NCI-H2196 treated with DMSO at 0.1 percent for 48 hours (cell line): Measurements from ENCODE around the gene HNRNPLL.
"Not testable (repeated sequence)": the region's sequence is repeated elsewhere in the genome, so short reads cannot be mapped to it uniquely, and the experiment has no call there.

Experiments
- DNase-seq: peaks from one replicate; lab custom pipeline; 2025; ENCODE audit not compliant: unreplicated experiment; lab: John Stamatoyannopoulos, UW

Gene HNRNPLL

GRCh38 chr2:38619458-38620164, 16.9 kb upstream of the HNRNPLL start:
- no peak for DNase-seq

DNA sequence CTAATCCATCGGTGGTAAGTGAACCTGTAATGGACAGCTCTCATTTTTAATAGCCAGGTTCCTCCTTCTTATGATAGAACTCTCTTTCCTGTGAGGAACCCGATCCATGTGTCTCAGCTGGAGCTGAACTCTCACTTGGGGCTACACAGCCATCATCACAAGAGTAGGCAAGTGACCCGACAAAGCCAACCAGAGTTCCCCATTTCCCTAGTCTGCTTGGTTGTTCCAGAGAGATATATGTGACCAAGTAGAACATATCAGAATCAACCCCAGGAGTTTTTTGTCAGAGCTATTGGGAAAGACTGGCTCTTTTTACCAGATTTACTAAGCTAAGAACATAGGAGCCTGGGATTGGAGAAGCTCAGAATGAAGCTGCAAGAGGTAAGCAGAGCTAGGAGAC, 14.6 kb upstream of the HNRNPLL start:
- DNase-seq, result no peak

DNA sequence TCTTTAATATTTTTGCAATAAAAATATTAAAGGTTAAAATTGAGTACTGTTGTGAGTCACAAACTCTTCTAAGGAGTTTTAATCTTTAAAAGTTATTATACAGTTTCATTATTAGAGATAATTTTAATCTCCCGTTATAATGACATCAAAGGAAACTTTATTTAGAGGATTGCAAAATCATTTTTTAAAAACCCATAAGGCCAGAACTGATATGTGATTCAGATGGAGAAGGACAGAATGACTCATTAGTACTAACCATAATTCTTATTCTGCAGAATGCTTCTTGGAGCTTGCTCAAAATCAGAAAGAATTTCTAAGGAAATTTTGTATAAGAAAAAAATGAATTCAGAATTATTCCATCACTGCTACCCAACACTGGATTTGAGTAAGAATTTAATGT, 12.5 kb upstream of the HNRNPLL start:
- no peak for DNase-seq

- no peak for DNase-seq
Measured at GRCh38 chr2:38613849-38614213, 11.1 kb upstream of the HNRNPLL start.

DNA sequence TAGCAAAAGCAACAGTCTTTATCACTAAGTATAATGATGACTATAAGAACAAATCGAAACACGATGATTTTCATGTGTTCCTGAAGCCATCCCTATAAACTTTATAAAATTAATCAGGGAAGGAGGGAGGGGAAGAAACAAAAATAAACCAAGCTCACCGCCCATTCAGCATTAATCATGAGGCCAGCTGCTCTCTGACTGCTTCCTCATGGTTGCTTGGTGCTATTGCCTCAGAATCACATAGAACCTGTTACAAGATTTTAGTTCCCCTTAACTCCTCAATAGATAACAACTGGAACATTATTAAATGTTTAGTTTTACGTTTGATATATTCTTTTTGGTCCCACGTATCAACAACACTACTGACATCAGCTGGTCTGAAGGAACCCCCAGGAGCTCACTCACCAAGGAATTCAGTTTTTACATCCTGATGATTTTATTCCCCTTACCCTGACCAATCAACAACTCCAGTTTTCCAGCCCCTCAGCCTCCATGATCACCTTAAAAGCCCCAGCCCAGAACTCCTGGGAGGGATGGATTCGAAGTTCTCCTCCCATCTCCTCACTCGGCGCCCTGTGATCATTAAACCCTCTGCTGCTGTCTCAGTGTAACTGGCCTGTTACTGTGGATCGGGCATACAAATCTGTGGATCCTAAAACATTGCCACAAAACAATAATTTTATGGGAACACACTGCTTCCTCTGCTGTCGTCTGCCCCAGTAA, 10.6 kb upstream of the HNRNPLL start:
- no peak for DNase-seq

GRCh38 chr2:38610851-38611801, 8.4 kb upstream of the HNRNPLL start:
- no peak for DNase-seq

DNA sequence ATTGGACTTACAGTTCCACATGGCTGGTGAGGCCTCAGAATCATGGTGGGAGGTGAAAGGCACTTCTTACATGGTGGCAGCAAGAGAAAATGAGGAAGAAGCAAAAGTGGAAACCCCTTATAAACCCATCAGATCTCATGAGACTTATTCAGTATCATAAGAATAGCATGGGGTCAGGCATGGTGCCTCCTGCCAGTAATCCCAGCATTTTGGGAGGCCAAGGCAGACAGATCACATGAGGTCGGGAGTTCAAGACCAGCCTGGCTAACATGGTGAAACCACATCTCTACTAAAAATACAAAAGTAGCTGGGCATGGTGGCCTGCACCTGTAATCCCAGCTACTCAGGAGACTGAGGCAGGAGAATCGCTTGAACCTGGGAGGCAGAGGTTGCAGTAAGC, 6.5 kb upstream of the HNRNPLL start:
- DNase-seq, result not testable (repeated sequence)

GRCh38 chr2:38608755-38609154, 6.0 kb upstream of the HNRNPLL start:
- no peak for DNase-seq

- DNase-seq, result no peak
Measured at GRCh38 chr2:38605298-38605830, 2.6 kb upstream of the HNRNPLL start.

GRCh38 chr2:38603402-38604290, 918 bp upstream of the HNRNPLL start:
- peak; percentile 64 for DNase-seq

GRCh38 chr2:38602136-38602731, 494 bp downstream of the HNRNPLL start:
- no peak for DNase-seq

- no peak for DNase-seq
Measured at GRCh38 chr2:38601463-38602135, 1.1 kb downstream of the HNRNPLL start.

DNA sequence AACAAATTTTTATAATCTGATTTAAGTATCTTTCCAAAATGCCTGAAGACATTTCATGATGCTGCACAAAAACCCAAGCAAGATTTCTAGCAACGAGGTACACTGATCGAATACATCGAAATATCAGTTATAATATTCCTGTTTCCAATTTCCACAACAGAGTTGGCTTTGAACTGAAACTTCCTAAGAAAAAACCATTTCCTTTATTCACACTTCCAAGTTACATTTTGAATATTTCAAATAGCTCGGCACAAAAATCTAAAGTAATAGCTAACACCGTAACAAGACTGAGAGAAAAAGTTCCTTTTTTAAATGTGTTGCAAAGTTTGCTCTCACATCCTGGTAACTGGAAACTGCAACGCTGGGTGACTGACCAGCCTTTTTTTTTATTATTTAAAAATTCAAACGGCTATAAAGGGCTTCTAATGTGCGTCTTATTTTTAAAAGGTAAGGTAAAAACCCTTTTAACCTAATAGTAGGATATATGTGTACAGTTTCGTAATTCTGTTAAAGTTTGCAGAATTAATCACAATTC, 1.7 kb downstream of the HNRNPLL start:
- DNase-seq, result no peak

DNA sequence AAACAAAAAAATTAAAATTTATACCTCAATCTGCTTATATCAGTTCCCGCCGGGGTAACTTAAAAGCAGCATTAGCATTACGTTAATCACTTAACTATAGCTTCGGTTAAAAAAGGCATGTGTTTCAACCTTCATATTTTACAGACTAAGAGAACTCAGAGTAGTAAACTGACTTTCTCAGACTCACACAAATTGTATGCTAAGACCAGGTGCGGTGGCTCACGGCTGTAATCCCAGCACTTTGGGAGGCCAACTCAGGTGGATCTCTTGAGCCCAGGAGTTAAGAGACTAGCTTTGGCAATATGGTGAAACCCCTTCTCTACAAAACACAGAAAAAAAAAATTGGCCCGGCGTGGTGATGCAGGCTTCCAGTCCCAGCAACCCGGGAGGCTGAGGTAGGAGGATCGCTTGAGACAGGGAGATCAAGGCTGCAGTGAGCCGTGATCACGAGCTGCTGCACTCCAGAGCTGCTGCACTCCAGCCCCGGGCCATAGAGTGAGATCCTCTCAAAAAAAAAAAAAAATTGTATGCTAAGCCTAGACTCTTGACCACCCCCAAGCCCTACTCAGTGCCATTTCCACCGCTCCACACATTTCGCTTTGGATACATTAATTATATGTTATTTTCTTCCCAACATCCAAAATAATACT, 2.4 kb downstream of the HNRNPLL start:
- DNase-seq, result no peak

DNA sequence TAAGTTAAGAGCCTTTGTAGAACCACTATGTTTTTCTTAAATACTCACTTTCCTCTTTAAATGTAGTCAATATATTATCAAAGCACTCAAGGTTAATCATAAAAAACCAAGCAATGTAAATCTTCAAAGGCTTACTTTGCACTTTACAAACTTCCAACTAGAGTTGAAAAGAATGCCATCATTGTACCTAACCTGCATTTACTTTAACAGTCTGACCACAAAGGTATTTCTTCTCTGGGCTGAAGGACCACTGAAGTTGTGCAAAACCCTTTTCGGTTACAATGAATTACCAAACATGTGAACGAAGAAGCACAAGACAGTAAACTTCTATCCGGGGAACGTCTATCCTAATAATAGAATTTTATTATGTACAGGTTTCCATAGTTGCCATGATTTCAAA, 3.0 kb downstream of the HNRNPLL start:
- DNase-seq, result no peak

GRCh38 chr2:38598991-38599295, 3.8 kb downstream of the HNRNPLL start:
- no peak for DNase-seq

DNA sequence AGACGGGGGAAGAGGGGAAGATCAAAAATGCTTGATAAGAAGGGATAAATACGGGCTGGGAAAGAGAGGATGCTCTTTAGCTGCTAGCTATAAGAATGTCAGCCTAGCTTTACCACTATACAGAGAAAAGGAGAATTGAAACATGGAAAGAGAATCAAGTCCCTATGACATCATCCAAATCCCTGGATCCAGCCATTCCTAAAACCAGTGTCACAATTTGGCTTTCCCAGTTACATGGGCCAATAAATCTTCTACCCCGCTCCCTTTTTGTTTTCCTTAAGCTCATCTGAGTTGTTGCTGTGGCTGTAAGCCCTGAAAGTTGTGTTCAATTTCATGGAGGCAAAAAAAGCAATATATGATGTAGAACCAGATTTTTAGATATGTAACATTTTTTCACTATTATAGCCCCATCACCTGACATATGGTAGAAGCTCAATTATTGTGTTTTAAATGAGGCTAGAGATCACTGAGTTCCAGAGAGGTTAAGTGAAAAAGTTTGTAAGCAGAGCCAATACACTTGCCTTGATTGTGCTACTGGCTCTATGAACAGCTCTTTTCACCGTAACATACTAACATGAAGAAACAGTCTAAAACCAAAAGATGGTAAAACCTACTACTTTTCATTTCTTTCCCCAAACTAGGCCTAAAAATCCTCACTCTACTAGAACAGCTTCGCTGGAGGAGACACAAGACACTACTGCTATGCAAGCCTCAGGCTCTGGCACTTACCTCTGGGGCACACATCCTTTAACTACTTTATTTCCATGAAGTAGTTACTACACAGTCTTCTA, 4.3 kb downstream of the HNRNPLL start:
- DNase-seq, result no peak

DNA sequence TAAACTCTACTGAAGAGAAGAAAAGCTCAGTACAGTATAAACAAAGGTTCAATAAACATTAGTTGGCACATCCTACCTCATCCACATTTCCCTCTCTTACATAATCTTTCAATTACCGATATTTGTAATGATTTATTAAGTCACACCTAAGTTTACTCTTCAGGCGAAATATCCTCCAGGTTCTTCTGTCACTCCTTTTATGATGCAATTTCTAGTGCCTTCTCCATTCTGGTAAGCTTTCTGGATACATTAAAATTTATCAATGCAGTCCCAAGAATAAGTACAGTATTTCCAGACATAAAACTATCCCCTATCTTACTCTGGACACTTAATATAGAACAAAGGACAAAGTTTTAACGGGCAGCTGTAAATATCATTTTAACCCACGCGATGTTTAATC, 5.6 kb downstream of the HNRNPLL start:
- no peak for DNase-seq
